Hepatocyte (in vitro differentiated cells): Measurements from ENCODE around the gene KCNG4. TPM values are rescaled to one million over a fixed set of nuclear protein-coding genes. Genes with fewer than 3 reads are reported as not detected.

Experiments used
- DNase-seq: peaks from one replicate; pipeline ENCODE4 v3.0.0-alpha.2; 2016; ENCODE audit warnings: low spot score
- H2AFZ ChIP-seq: fragments of 200-600 bp; sonication (generic); 2 replicates; pipeline ENCODE4 v1.6.0; 2016; ENCODE audit warnings: antibody characterized with exemption, mild to moderate bottlenecking
- H3K27ac ChIP-seq: fragments of 200-600 bp; sonication (generic); 2 replicates; pipeline ENCODE4 v1.5.1; 2016; ENCODE audit warnings: mild to moderate bottlenecking
- H3K27me3 ChIP-seq: fragments of 200-600 bp; sonication (generic); 2 replicates; pipeline ENCODE4 v1.6.1; 2016
- H3K36me3 ChIP-seq: fragments of 200-600 bp; sonication (generic); replicated peaks from 2 replicates; pipeline ENCODE4 v1.5.1; 2016; ENCODE audit warnings: low read depth; ENCODE audit not compliant: insufficient read depth
- H3K4me1 ChIP-seq: fragments of 200-600 bp; sonication (generic); 2 replicates; pipeline ENCODE4 v1.5.1; 2016; ENCODE audit warnings: mild to moderate bottlenecking, moderate library complexity; ENCODE audit not compliant: insufficient read depth
- H3K4me2 ChIP-seq: fragments of 200-600 bp; sonication (generic); 2 replicates; pipeline ENCODE4 v1.6.0; 2016
- H3K4me3 ChIP-seq: fragments of 200-600 bp; sonication (generic); 2 replicates; pipeline ENCODE4 v1.5.1; 2016; ENCODE audit warnings: mild to moderate bottlenecking
- H3K79me2 ChIP-seq: fragments of 200-600 bp; sonication (generic); 2 replicates; pipeline ENCODE4 v1.6.0; 2017; ENCODE audit warnings: mild to moderate bottlenecking
- H3K9me2 ChIP-seq: fragments of 200-600 bp; sonication (generic); replicated peaks from 2 replicates; pipeline ENCODE4 v1.6.0; 2017; ENCODE audit warnings: mild to moderate bottlenecking; ENCODE audit not compliant: insufficient read depth
- H3K9me3 ChIP-seq: fragments of 200-600 bp; sonication (generic); 2 replicates; pipeline ENCODE4 v1.5.1; 2016; ENCODE audit warnings: low read depth, mild to moderate bottlenecking
- H4K20me1 ChIP-seq: fragments of 200-600 bp; sonication (generic); 2 replicates; pipeline ENCODE4 v1.6.0; 2016; ENCODE audit warnings: mild to moderate bottlenecking; ENCODE audit not compliant: insufficient read depth, poor library complexity, severe bottlenecking
- EZH2 ChIP-seq: fragments of 200-600 bp; sonication (generic); IDR thresholded peaks from 2 replicates; pipeline ENCODE4 v1.6.1; 2016; ENCODE audit warnings: antibody characterized with exemption, mild to moderate bottlenecking, borderline replicate concordance
- EZH2phosphoT487 ChIP-seq: fragments of 200-600 bp; sonication (generic); IDR thresholded peaks from one replicate; pipeline ENCODE4 v1.6.1; 2018; ENCODE audit warnings: antibody characterized with exemption, mild to moderate bottlenecking, low read depth, moderate library complexity; ENCODE audit not compliant: unreplicated experiment, severe bottlenecking
- WGBS: methylation state at CpG from one replicate; pipeline ENCODE4 v1.1.6; 2016; ENCODE audit warnings: low lambda C conversion rate; ENCODE audit errors: missing lambda C conversion rate; 5-methylcytosine and 5-hydroxymethylcytosine counted together
- polyA plus RNA-seq: library from polyadenylated mRNA; unstranded; fragments of >200 nt; fragmentation: Nextera tagmentation; extraction: Ambion mirVana; gene quantifications from 2 replicates; pipeline ENCODE4 v1.2.1, GENCODE V29; 2016
- total RNA-seq: library from RNA; depleted of rRNA; stranded (reverse); fragments of >200 nt; gene quantifications from 2 replicates; pipeline ENCODE4 v1.2.3, GENCODE V29; 2014
- TF ChIP-seq, protein P1 (sequence below): fragments of 200-600 bp; sonication (generic); IDR thresholded peaks from 2 replicates; pipeline ENCODE4 v1.5.1; 2016; ENCODE audit warnings: antibody characterized with exemption, mild to moderate bottlenecking; ENCODE audit not compliant: poor library complexity

The KCNG4 gene
- total and polyA plus RNA-seq, 2 experiments from 2014 or later = not detected

DNA sequence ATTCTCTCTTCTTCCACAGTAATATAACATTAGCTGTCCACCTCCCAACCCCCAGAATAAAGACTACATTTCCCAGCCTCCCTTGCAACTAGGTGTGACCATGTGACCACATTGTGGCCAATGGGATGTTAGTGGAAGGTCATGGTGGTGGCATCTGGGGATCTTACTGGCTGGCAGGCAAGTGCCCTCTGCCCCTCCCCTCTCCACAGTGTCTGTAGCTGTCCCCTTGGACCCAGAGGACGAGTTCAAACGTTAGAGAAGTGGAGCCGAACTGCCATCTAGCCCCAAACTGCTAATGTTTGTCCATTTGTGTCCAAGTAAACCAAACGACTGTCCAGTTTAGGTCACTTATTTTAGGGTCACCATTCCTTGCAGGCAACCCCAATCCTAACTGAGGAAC, 26.6 kb upstream of the KCNG4 start:
- DNase-seq = peak; percentile 77
- no peaks in the 10 kb centered on the region for H4K20me1 ChIP-seq
- WGBS = 34% methylated on average over 4 of the region's 4 CpGs
- peak overlapping the region; percentile 10 for H2AFZ ChIP-seq
- H3K9me2 ChIP-seq = no peaks in the 10 kb centered on the region
- H3K9me3 ChIP-seq = no peaks in the 10 kb centered on the region
- TF ChIP-seq, protein P1, sequence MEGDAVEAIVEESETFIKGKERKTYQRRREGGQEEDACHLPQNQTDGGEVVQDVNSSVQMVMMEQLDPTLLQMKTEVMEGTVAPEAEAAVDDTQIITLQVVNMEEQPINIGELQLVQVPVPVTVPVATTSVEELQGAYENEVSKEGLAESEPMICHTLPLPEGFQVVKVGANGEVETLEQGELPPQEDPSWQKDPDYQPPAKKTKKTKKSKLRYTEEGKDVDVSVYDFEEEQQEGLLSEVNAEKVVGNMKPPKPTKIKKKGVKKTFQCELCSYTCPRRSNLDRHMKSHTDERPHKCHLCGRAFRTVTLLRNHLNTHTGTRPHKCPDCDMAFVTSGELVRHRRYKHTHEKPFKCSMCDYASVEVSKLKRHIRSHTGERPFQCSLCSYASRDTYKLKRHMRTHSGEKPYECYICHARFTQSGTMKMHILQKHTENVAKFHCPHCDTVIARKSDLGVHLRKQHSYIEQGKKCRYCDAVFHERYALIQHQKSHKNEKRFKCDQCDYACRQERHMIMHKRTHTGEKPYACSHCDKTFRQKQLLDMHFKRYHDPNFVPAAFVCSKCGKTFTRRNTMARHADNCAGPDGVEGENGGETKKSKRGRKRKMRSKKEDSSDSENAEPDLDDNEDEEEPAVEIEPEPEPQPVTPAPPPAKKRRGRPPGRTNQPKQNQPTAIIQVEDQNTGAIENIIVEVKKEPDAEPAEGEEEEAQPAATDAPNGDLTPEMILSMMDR = no peak
- H3K27me3 ChIP-seq = no peaks in the 10 kb centered on the region
- H3K79me2 ChIP-seq = no peaks in the 10 kb centered on the region
- no peaks in the 10 kb centered on the region for H3K4me1 ChIP-seq
- no peak overlapping the region for H3K27ac ChIP-seq
- H3K4me2 ChIP-seq = peak overlapping the region; percentile 60
- H3K4me3 ChIP-seq = no peak overlapping the region
- H3K36me3 ChIP-seq = no peaks in the 10 kb centered on the region

DNA sequence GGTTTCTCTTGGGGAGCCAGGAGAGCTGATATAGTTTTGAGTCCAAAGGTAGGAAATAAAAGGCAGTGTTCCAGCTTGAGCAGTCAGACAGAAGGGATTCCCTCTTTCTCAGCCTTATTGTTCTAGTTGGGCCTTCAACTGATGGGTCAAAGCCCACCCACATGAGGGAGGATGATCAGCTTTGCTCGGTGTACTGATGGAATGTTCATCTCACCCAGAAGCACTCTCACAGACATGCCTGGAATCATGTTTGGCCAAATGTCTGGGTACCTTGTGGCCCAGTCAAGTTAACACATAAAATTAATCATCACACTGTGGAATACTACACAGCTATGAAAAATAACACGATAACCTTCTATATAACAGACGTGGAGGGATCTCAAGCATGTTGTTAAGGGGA, 23.1 kb upstream of the KCNG4 start:
- TF ChIP-seq, protein P1 = no peak
- TF ChIP-seq EZH2 = no peak
- TF ChIP-seq EZH2phosphoT487 = no peak

DNA sequence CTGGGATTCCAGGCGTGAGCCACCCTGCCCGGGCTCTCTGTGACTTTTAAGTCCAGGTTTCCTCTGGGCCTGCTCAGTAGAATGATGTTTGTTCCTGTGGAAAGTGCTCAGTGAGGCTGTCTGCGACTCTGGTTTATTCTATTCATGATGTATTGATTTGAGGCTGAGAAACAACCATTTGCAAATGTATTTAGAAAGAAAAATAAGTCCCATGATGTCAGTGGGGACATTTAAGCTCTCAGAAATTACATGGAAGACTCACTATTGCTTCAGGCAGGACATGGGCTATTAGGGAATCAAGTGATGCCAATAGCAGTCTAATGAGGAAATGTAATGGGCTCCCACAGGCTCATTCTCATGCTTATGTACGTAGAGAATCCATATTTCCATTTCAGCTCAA, 22.2 kb upstream of the KCNG4 start:
- no peaks in the 10 kb centered on the region for H3K9me3 ChIP-seq
- H3K79me2 ChIP-seq = no peaks in the 10 kb centered on the region
- no peak for TF ChIP-seq EZH2
- TF ChIP-seq EZH2phosphoT487 = no peak
- TF ChIP-seq, protein P1 = no peak
- no peaks in the 10 kb centered on the region for H3K9me2 ChIP-seq
- H2AFZ ChIP-seq = no peak overlapping the region
- DNase-seq = no peak
- no peaks in the 10 kb centered on the region for H3K4me1 ChIP-seq
- H3K4me3 ChIP-seq = no peak overlapping the region
- H3K27me3 ChIP-seq = no peaks in the 10 kb centered on the region
- WGBS = 96% methylated on average over 4 of the region's 4 CpGs
- no peak overlapping the region for H3K4me2 ChIP-seq
- H3K36me3 ChIP-seq = no peaks in the 10 kb centered on the region
- no peak overlapping the region for H3K27ac ChIP-seq
- H4K20me1 ChIP-seq = no peaks in the 10 kb centered on the region

More for the DNA sequence above, 23.1 kb upstream of the KCNG4 start:
- WGBS = 96% methylated on average over 3 of the region's 3 CpGs
- no peaks in the 10 kb centered on the region for H3K9me3 ChIP-seq
- no peaks in the 10 kb centered on the region for H4K20me1 ChIP-seq
- no peaks in the 10 kb centered on the region for H3K27me3 ChIP-seq
- H2AFZ ChIP-seq = no peak overlapping the region
- no peak overlapping the region for H3K4me3 ChIP-seq
- no peaks in the 10 kb centered on the region for H3K9me2 ChIP-seq
- H3K79me2 ChIP-seq = no peaks in the 10 kb centered on the region
- no peak overlapping the region for H3K27ac ChIP-seq
- DNase-seq = no peak
- H3K36me3 ChIP-seq = no peaks in the 10 kb centered on the region
- no peaks in the 10 kb centered on the region for H3K4me1 ChIP-seq
- H3K4me2 ChIP-seq = no peak overlapping the region
